ENCODE data around the gene SPDYE6.
"Not testable (repeated sequence)": the region's sequence is repeated elsewhere in the genome, so short reads cannot be mapped to it uniquely, and the experiment has no call there.

SPDYE6 gene

DNA sequence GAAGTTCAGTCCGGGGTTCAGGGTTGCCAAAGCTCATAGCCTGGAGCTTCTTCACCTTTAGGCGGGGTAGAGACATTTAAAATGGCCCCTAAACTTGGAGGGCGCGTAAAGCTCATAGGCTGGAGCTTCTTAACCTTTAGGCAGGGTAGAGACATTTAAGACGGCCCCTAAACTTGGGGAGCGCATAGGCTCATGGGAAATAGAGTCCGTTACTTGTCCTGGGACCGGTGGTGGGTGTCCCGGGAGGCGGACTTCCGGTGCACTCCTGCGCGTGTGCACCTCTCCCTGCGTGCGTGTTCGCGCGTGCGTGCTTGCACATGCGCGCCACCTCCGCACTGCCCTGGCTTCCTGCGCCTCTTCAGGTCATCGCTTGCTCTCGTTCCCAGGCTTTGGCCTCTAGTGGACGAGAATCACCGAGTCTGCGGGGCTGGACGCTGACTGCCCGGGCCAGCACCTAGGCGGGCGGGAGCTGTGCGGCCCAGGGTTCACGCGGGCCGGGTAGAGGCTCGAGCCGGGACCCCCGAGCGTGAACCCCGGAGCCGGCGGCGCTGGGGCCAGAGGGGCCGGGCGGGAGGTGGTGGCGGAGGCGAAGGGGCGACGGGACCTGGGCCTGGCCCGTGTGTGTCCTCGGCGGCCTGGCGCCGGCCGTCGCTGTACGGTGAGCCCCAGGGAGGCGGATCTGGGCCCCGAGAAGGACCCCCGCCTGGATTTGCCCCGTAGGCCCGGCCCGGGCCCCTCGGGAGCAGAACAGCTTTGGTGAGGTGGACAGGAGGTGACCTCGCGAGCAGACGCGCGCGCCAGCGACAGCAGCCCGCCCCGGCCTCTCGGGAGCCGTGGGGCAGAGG, 7.5 kb upstream of the SPDYE6 start:
- DNase-seq: peak; percentile 99

- DNase-seq: not testable (repeated sequence)
Measured at GRCh38 chr7:102346983-102347382, 9.3 kb downstream of the SPDYE6 start.

- not testable (repeated sequence) for DNase-seq
Measured at GRCh38 chr7:102340599-102341368, 15.5 kb downstream of the SPDYE6 start.

DNA sequence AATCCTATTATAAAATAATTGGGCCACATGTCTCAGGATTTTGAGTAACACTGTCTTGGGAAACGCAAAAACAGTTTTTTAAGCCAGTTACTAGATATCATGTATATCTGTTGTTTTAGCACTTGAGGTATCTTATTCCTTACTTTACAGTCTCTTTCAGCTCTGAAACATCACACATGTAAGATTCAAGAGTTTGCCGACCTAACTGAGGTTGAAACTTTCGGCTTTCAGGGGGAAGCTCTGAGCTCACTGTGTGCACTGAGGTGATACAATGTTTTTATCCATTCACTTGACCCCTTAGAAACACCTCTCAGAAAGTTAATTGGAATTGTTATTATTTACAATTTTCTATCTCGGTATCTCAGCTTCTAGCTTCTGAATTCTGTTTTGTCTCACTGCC, 18.8 kb downstream of the SPDYE6 start:
- DNase-seq: not testable (repeated sequence)

- not testable (repeated sequence) for DNase-seq
Measured at GRCh38 chr7:102337002-102337401, 19.2 kb downstream of the SPDYE6 start.

DNA sequence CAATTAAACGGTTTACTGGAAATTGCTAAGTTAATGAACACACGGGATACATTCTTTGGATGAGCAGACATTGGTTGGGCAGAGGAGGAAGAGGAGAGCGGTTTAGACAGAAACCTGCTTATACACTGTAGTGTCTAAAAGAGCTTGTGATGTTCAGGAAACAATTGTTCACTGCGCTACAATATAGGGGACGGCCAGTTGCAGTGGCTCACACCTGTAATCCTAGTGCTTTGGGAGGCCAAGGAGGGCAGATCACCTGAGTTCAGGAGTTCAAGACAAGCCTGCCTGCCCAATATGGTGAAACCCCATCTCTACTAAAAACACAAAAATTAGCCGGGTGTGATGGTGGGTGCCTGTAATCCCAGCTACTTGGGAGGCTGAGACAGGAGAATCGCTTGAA, 20.7 kb downstream of the SPDYE6 start:
- DNase-seq: not testable (repeated sequence)

GRCh38 chr7:102330666-102331460, 25.4 kb downstream of the SPDYE6 start:
- DNase-seq: not testable (repeated sequence)

DNA sequence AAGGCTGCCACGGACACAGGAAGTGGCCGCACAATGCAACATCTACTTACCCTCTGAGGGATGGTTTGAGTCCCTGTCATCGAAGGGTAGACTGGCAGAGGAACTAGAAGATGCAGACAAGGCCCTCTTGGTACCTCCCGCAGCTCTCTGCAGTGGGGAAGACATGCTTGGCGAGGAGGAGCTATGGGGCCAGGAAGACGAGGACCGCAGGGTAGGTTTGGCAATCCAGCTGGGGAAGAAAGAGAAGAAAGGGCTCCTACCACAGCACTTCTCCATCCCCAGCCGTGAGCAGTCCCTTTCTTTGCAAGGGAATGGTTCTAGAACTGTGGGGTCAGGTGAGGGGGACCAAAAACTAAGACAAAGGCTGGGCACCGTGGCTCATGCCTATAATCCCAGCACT, 26.9 kb downstream of the SPDYE6 start:
- DNase-seq: not testable (repeated sequence)

- not testable (repeated sequence) for DNase-seq
Measured at GRCh38 chr7:102328863-102329262, 27.4 kb downstream of the SPDYE6 start.

- not testable (repeated sequence) for DNase-seq
Measured at GRCh38 chr7:102327183-102327582, 29.1 kb downstream of the SPDYE6 start.

DNA sequence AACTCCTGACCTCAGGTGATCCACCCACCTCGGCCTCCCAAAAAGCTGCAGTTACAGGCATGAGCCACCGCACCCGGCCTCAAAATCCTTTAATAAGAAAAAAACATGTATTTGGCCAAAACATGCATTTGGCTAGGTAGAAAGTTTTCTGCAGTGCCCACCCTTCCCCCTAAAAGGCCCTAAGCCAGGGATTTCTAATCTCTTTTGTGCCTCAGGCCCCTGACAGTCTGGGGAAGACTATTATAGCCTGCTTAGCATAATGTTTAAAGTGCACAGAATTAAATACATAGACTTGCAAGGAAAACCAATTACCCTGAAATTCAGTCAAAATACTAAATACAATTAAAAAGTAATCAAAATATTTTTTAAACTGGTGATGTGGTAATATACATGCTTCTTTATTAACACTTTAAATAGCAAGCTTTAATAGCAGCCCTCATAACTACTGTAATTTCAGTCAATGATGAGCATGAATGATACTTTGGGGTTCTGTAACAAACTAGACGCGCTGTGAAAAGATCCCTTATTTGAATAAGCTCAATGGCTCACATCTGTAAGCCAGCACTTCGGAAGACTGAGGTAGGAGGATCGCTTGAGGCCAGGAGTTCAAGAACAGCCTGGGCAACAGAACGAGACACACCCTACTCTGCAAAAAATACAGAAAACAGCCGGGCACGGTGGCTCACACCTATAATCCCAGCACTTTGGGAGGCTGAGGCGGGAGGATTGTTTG, 29.9 kb downstream of the SPDYE6 start:
- DNase-seq: no peak

GRCh38 chr7:102325106-102325505, 31.1 kb downstream of the SPDYE6 start:
- DNase-seq: not testable (repeated sequence)

- no peak for DNase-seq
Measured at GRCh38 chr7:102323914-102324195, 32.4 kb downstream of the SPDYE6 start.

- no peak for DNase-seq
Measured at GRCh38 chr7:102322202-102322715, 34.0 kb downstream of the SPDYE6 start.

DNA sequence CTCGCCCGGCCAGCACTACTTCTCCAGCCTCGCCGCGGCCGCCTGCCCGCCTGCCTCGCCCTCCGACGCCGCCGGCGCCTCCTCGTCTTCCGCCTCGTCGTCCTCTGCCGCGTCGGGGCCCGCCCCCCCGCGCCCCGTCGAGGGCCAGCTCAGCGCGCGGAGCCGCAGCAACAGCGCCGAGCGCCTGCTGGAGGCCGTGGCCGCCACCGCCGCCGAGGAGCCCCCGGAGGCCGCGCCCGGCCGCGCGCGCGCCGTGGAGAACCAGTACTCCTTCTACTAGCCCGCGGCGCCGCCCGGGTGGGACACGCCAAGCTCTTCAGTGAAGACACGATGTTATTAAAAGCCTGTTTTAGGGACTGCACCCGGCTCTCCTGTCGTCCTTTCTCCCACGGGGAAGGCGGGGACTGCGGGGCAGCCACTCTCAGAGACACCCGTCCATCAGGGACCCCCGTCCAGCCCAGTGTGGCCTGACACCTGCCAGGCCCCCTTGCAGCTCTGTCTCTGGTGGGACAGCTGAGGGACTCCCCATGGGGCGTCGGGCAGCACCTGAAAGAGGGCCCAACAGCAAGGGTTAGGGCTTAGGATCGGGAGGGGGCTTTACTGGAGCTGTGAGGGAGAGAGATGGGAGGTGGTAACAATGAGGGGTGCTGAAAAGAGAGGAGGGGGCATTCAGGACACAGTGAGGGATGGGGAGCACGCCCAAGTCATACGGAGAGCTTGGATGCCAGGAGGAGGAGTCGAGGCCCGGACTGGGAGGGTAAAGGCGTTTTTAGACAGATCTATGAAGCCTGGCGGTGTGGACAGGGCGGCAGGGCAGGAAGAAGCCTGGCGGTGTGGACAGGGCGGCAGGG, 34.7 kb downstream of the SPDYE6 start:
- no peak for DNase-seq

GRCh38 chr7:102320601-102321350, 35.5 kb downstream of the SPDYE6 start:
- no peak for DNase-seq

DNA sequence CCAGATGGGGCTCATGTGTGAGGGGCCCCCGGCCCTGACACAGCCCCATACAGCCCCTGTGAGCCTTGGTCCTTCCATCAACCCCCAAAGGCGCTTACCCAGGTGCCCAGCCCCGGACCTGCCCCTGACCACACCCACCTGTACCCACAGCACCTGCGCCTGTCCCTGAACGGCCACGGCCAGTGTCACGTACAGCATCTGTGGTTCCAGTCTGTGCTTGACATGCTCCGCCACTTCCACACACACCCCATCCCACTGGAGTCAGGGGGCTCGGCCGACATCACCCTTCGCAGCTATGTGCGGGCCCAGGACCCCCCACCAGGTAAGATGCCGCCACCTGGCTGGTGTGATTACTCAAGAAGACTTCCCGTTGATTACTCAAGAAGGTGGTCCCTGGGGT, 36.1 kb downstream of the SPDYE6 start:
- no peak for DNase-seq

DNA sequence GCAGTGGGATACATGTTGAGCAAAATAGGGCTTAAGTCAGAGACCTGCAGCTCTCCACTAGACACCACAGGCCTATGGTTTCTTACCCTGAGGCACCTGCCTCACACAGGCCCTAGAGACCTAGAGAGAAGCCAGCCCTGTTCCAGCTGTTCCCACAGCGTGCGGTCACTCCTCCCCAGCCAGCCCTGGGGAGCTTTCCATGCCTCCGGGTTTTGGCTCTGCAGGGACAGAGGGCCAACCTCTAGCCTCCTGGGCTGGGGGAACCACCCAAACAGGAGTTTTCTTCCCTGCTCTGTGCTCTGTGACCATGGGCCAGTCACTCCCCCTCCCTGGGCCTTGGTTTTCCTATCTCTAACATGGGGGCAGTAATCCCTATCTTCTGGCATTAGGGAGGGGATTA, 36.6 kb downstream of the SPDYE6 start:
- DNase-seq: no peak

DNA sequence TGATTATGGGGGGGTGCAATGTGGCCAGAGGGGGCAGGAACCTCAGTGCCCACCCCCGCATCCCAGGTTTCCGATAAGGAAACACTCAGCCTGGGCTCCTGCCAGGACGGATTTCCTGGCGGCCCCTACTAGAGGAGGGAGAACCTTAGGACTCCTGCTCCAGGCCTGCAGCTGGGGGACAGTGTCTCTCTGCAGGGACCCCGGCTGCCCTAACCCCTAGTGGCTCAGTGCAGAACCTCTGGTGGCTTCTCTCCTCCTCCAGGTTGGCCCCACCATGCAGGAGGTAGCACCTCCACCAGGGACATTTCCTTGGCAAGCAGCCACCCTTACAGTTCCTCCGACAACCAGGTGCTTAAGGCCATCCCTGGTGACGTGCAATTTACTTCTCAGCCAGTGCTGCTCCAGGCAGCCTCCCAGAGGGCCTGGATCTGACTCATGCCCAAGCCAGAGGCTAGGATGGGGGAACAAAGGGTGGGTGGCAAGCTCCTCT, 37.7 kb downstream of the SPDYE6 start:
- no peak for DNase-seq

All from fibroblast of skin of abdomen (primary cell).